Neural cell (in vitro differentiated cells): Measurements from ENCODE around the gene AMDHD2. TPM values are rescaled to one million over a fixed set of nuclear protein-coding genes. Genes with fewer than 3 reads are reported as not detected.
A peak's percentile ranks its signal among the peaks of the same experiment; 100 is the strongest.

ENCODE experiments used
- H2AFZ ChIP-seq: fragments of 200-600, 300-800 bp; sonication (generic), shearing (Covaris generic); 2 replicates; pipeline ENCODE4 v1.6.0; 2014; ENCODE audit warnings: low read depth, mild to moderate bottlenecking, antibody characterized with exemption, low read length, moderate library complexity
- H3F3A ChIP-seq: fragments of 200-600 bp; shearing (Covaris generic); 2 replicates; pipeline ENCODE4 v1.6.1; 2016; ENCODE audit warnings: mild to moderate bottlenecking, moderate library complexity, mixed read lengths, antibody characterized with exemption, low read length; ENCODE audit not compliant: insufficient read depth, poor library complexity, severe bottlenecking
- H3K27ac ChIP-seq: fragments of 200-600, 300-800 bp; sonication (generic), shearing (Covaris generic); 2 replicates; pipeline ENCODE4 v1.5.1; 2014; ENCODE audit warnings: mild to moderate bottlenecking, low read length, moderate library complexity
- H3K27me3 ChIP-seq: fragments of 300-800, 200-600 bp; sonication (generic), shearing (Covaris generic); 2 replicates; pipeline ENCODE4 v1.6.0; 2014; ENCODE audit warnings: mild to moderate bottlenecking, low read depth, low read length, moderate library complexity; ENCODE audit not compliant: insufficient read depth
- H3K36me3 ChIP-seq: fragments of 300-800, 200-600 bp; sonication (generic), shearing (Covaris generic); 2 replicates; pipeline ENCODE4 v1.5.1; 2014; ENCODE audit warnings: mild to moderate bottlenecking, antibody characterized with exemption, low read length, moderate library complexity; ENCODE audit not compliant: insufficient read depth
- H3K4me2 ChIP-seq: fragments of 300-800, 200-600 bp; sonication (generic), shearing (Covaris generic); 2 replicates; pipeline ENCODE4 v1.6.0; 2014; ENCODE audit warnings: mild to moderate bottlenecking, low read length
- H3K4me3 ChIP-seq: fragments of 300-800, 200-600 bp; sonication (generic), shearing (Covaris generic); 2 replicates; pipeline ENCODE4 v1.5.1; 2014; ENCODE audit warnings: mild to moderate bottlenecking, low read length, moderate library complexity
- H3K79me2 ChIP-seq: fragments of 200-600 bp; shearing (Covaris generic); replicated peaks from 2 replicates; pipeline ENCODE4 v1.6.0; 2014; ENCODE audit warnings: mild to moderate bottlenecking, low read length, moderate library complexity; ENCODE audit not compliant: insufficient read depth
- H3K9ac ChIP-seq: fragments of 300-800, 200-600 bp; sonication (generic), shearing (Covaris generic); 2 replicates; pipeline ENCODE4 v1.6.1; 2016; ENCODE audit warnings: mild to moderate bottlenecking, low read length, mixed read lengths
- H3K9me2 ChIP-seq: fragments of 200-600 bp; shearing (Covaris generic); 2 replicates; pipeline ENCODE4 v1.6.1; 2016; ENCODE audit warnings: mild to moderate bottlenecking, low read length, mixed read lengths; ENCODE audit not compliant: insufficient read depth
- H3K9me3 ChIP-seq: fragments of 200-600, 300-800 bp; sonication (generic), shearing (Covaris generic); 2 replicates; pipeline ENCODE4 v1.6.1; 2016; ENCODE audit warnings: mild to moderate bottlenecking, mixed run types, low read length, moderate library complexity, mixed read lengths
- H4K20me1 ChIP-seq: fragments of 200-600 bp; shearing (Covaris generic); 2 replicates; pipeline ENCODE4 v1.6.1; 2016; ENCODE audit warnings: mild to moderate bottlenecking, mixed run types; ENCODE audit not compliant: insufficient read depth
- EP300 ChIP-seq: fragments of 450-650 bp; conservative IDR thresholded peaks from 2 replicates; pipeline ENCODE4 v1.6.1; 2014; ENCODE audit warnings: antibody characterized with exemption, mild to moderate bottlenecking, moderate library complexity; ENCODE audit not compliant: poor library complexity, severe bottlenecking
- EZH2 ChIP-seq: fragments of 200-600, 300-800 bp; shearing (Covaris generic), sonication (generic); IDR thresholded peaks from 2 replicates; pipeline ENCODE4 v1.6.1; 2014; ENCODE audit warnings: antibody characterized with exemption, low read length, borderline replicate concordance, mild to moderate bottlenecking; ENCODE audit not compliant: insufficient read depth, poor library complexity, severe bottlenecking
- MXI1 ChIP-seq: fragments of 450-650 bp; conservative IDR thresholded peaks from 2 replicates; pipeline ENCODE4 v1.6.1; 2014; ENCODE audit warnings: antibody characterized with exemption, mild to moderate bottlenecking; ENCODE audit not compliant: poor library complexity, severe bottlenecking
- POLR2AphosphoS5 ChIP-seq: IDR thresholded peaks from 2 replicates; pipeline ENCODE4 v1.6.1; 2012
- RAD21 ChIP-seq: fragments of 450-650 bp; conservative IDR thresholded peaks from 2 replicates; pipeline ENCODE4 v1.6.1; 2014; ENCODE audit warnings: antibody characterized with exemption, mild to moderate bottlenecking, moderate library complexity
- REST ChIP-seq: IDR thresholded peaks from 2 replicates; pipeline ENCODE4 v1.6.1; 2012; ENCODE audit warnings: borderline replicate concordance
- SMC3 ChIP-seq: fragments of 450-650 bp; conservative IDR thresholded peaks from 2 replicates; pipeline ENCODE4 v1.6.1; 2014; ENCODE audit warnings: antibody characterized with exemption, mild to moderate bottlenecking, moderate library complexity; ENCODE audit not compliant: poor library complexity
- TAF1 ChIP-seq: IDR thresholded peaks from 2 replicates; pipeline ENCODE4 v1.6.1; 2012; ENCODE audit warnings: low read depth
- polyA plus RNA-seq: library from polyadenylated mRNA; depleted of rRNA; stranded (reverse); fragments of >200 nt; gene quantifications from 2 replicates; pipeline ENCODE4 v1.2.3, GENCODE V29; 2014
- TF ChIP-seq, protein P1 (sequence below): fragments of 450-650 bp; IDR thresholded peaks from 2 replicates; pipeline ENCODE4 v1.5.1; 2014; ENCODE audit warnings: antibody characterized with exemption, mild to moderate bottlenecking, moderate library complexity; ENCODE audit not compliant: poor library complexity, severe bottlenecking

Gene AMDHD2
- polyA plus RNA-seq, 1 donor from 2014 or later, result 50.0 TPM

GRCh38 chr16:2514333-2515179 is 5.6 kb upstream of the AMDHD2 start:
- Histone ChIP-seq H3K36me3 (no peaks in the 10 kb centered on the region), H3K79me2 (peaks cover 43% of the 10 kb centered on the region), H3K27ac (peak overlapping the region; percentile 98), H3K27me3 (no peaks in the 10 kb centered on the region), H3F3A (no peaks in the 10 kb centered on the region), H3K9me2 (no peaks in the 10 kb centered on the region), H2AFZ (peak overlapping the region; percentile 1), H4K20me1 (peaks cover 39% of the 10 kb centered on the region), H3K9me3 (no peaks in the 10 kb centered on the region), H3K4me2 (peak overlapping the region; percentile 94), H3K4me3 (peak overlapping the region; percentile 92), H3K9ac (peak overlapping the region; percentile 96)
- no peak for TF ChIP-seq REST
- TF ChIP-seq POLR2AphosphoS5, result peak; percentile 22

DNA sequence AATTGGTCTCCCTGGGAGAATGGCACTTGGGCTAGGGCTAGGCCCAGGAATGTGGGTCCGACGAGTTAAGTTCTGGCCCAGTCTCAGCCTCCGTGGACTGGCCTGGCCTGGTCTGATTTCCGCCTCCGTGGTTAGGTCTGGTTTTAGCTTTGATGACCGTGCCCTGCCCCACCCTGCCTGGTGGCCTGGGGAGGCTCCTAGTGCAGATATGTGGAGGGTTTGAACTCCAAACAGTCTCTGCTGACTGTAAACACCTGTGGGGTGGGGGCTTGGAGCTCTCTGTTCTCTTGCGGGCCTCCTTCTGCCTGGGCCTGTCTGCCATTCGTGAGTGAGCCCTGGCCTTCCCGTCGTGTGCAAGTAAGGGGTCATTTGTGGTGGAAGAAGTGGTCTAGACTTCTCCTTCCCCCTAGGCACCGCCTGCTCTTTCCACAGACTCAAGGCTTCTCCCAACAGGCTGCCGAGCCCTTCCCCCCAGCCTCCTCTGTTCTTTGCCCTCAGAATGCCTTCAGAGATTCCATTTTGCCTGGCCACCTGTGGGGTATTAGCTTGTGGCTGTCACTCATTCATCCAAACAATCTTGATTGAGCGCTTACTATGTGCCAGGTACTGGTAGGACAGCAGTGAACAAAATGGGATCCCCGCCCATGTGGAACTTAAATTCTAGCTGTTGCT is 4.9 kb upstream of the AMDHD2 start:
- Histone ChIP-seq H3K36me3 (no peaks in the 10 kb centered on the region), H3K9me2 (no peaks in the 10 kb centered on the region), H3K4me2 (peak overlapping the region; percentile 94), H3K27ac (peak overlapping the region; percentile 98), H3K79me2 (peaks cover 43% of the 10 kb centered on the region), H3K27me3 (no peaks in the 10 kb centered on the region), H3K9ac (peak overlapping the region; percentile 96), H3K4me3 (peak overlapping the region; percentile 92), H3K9me3 (no peaks in the 10 kb centered on the region), H4K20me1 (peaks cover 39% of the 10 kb centered on the region), H3F3A (no peaks in the 10 kb centered on the region), H2AFZ (no peak overlapping the region)
- TF ChIP-seq, protein P1, sequence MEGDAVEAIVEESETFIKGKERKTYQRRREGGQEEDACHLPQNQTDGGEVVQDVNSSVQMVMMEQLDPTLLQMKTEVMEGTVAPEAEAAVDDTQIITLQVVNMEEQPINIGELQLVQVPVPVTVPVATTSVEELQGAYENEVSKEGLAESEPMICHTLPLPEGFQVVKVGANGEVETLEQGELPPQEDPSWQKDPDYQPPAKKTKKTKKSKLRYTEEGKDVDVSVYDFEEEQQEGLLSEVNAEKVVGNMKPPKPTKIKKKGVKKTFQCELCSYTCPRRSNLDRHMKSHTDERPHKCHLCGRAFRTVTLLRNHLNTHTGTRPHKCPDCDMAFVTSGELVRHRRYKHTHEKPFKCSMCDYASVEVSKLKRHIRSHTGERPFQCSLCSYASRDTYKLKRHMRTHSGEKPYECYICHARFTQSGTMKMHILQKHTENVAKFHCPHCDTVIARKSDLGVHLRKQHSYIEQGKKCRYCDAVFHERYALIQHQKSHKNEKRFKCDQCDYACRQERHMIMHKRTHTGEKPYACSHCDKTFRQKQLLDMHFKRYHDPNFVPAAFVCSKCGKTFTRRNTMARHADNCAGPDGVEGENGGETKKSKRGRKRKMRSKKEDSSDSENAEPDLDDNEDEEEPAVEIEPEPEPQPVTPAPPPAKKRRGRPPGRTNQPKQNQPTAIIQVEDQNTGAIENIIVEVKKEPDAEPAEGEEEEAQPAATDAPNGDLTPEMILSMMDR, result no peak
- TF ChIP-seq SMC3 (no peak), POLR2AphosphoS5 (no peak), TAF1 (no peak), MXI1 (no peak), EP300 (no peak), REST (no peak), RAD21 (no peak), EZH2 (no peak)
